H1 (cell line): ENCODE results near the gene PLXNA4. TPM values are rescaled to one million over a fixed set of nuclear protein-coding genes. Genes with fewer than 3 reads are reported as not detected.

Experiments used
- CTCF ChIA-PET: fragments of 300-600 bp; sonication (Branson Sonifier 250); formaldehyde crosslinking; loops from one replicate; lab custom pipeline; 2021; ENCODE audit not compliant: partially characterized antibody; lab: Charles Lee
- POLR2A ChIA-PET: fragments of 300-600 bp; sonication (Branson Sonifier 250); formaldehyde crosslinking; loops from one replicate; lab custom pipeline; 2021; ENCODE audit warnings: inconsistent platforms; ENCODE audit not compliant: partially characterized antibody; lab: Charles Lee
- DNase-seq, 2 experiments: peaks; one replicate each; pipeline versions ENCODE4 v3.0.0 to v3.0.0-alpha.2; 2010 to 2022; ENCODE audit warnings: low spot score in 2 of 2, low read depth in 1 of 2, mixed read lengths in 1 of 2
- FAIRE-seq: peaks from 2 replicates; lab custom pipeline; 2011; peaks lifted over from hg19 to GRCh38; lab: Jason Lieb, UNC
- H2AFZ ChIP-seq: 2 replicates; pipeline ENCODE4 v1.8.1; 2012; ENCODE audit warnings: low read length, inconsistent platforms
- H2AK5ac ChIP-seq: 2 replicates; pipeline ENCODE4 v1.6.1; 2013; ENCODE audit warnings: low read depth, low read length
- H2BK120ac ChIP-seq: replicated peaks from 2 replicates; pipeline ENCODE3; 2013; ENCODE audit warnings: low read depth, low read length, inconsistent platforms
- H2BK12ac ChIP-seq: 2 replicates; pipeline ENCODE4 v1.6.1; 2013; ENCODE audit warnings: low read depth, low read length
- H2BK15ac ChIP-seq: 2 replicates; pipeline ENCODE4 v1.6.1; 2013; ENCODE audit warnings: low read length
- H2BK20ac ChIP-seq: 2 replicates; pipeline ENCODE4 v1.6.1; 2013; ENCODE audit warnings: low read length
- H2BK5ac ChIP-seq: 2 replicates; pipeline ENCODE4 v1.6.1; 2013; ENCODE audit warnings: low read depth, low read length
- H3K14ac ChIP-seq: 2 replicates; pipeline ENCODE4 v1.6.1; 2013; ENCODE audit warnings: inconsistent platforms; ENCODE audit not compliant: insufficient read length
- H3K18ac ChIP-seq: 2 replicates; pipeline ENCODE4 v1.6.1; 2013; ENCODE audit warnings: low read length; ENCODE audit errors: extremely low read depth
- H3K23ac ChIP-seq: 2 replicates; pipeline ENCODE4 v1.6.1; 2013; ENCODE audit warnings: inconsistent platforms; ENCODE audit not compliant: insufficient read length
- H3K23me2 ChIP-seq: 2 replicates; pipeline ENCODE4 v1.6.1; 2013; ENCODE audit warnings: low read depth, low read length
- H3K27ac ChIP-seq: 2 replicates; pipeline ENCODE4 v1.6.1; 2011; ENCODE audit warnings: low read depth, low read length, inconsistent platforms
- H3K27me3 ChIP-seq, 4 experiments: replicated peaks in 1 of 4; 1 replicate in 1 of 4; 2 replicates in 3 of 4; pipeline versions ENCODE4 v1.6.1 to v1.8.1; 2011 to 2013; ENCODE audit warnings: low read length in 3 of 4, mild to moderate bottlenecking in 3 of 4, inconsistent platforms in 2 of 4, mixed read lengths in 2 of 4, moderate library complexity in 1 of 4; ENCODE audit not compliant: control insufficient read depth in 3 of 4, insufficient read depth in 3 of 4; ENCODE audit errors: extremely low read depth in 1 of 4
- H3K36me3 ChIP-seq, 4 experiments: 2 replicates each; pipeline versions ENCODE4 v1.6.1 to v1.8.1; 2011 to 2013; ENCODE audit warnings: mild to moderate bottlenecking in 4 of 4, low read length in 3 of 4, moderate library complexity in 2 of 4, control low read depth in 1 of 4, inconsistent platforms in 1 of 4; ENCODE audit not compliant: insufficient read depth in 4 of 4, control insufficient read depth in 2 of 4
- H3K4ac ChIP-seq: replicated peaks from 2 replicates; pipeline ENCODE3; 2013; ENCODE audit warnings: low read length, low read depth, mixed read lengths, inconsistent platforms; ENCODE audit not compliant: insufficient read length
- H3K4me1 ChIP-seq, 4 experiments: replicated peaks in 1 of 4; 1 replicate in 1 of 4; 2 replicates in 3 of 4; pipeline versions ENCODE4 v1.6.1 to v1.8.1; 2011 to 2013; ENCODE audit warnings: low read length in 3 of 4, inconsistent platforms in 2 of 4, mixed read lengths in 1 of 4; ENCODE audit not compliant: insufficient read depth in 4 of 4, control insufficient read depth in 3 of 4
- H3K4me2 ChIP-seq, 2 experiments: 2 replicates each; pipeline versions ENCODE4 v1.6.1 to v1.8.1; 2011 to 2013; ENCODE audit warnings: low read depth in 2 of 2, low read length in 2 of 2, control low read depth in 1 of 2, inconsistent platforms in 1 of 2, mild to moderate bottlenecking in 1 of 2; ENCODE audit not compliant: insufficient read depth in 1 of 2
- H3K4me3 ChIP-seq, 4 experiments: fragments of 200-600, 300-600 bp in 1 of 4; sonication (generic), shearing (Covaris generic), sonication (Bioruptor Twin) in 1 of 4; 2 replicates each; pipeline versions ENCODE4 v1.5.1 to v1.8.1; 2011 to 2016; ENCODE audit warnings: low read length in 4 of 4, low read depth in 3 of 4, control low read depth in 2 of 4, inconsistent platforms in 2 of 4, mild to moderate bottlenecking in 2 of 4, mixed read lengths in 1 of 4, moderate library complexity in 1 of 4; ENCODE audit not compliant: insufficient read depth in 2 of 4; ENCODE audit errors: extremely low read depth in 1 of 4
- H3K56ac ChIP-seq: replicated peaks from 2 replicates; pipeline ENCODE3; 2013; ENCODE audit warnings: low read depth, mild to moderate bottlenecking, mixed read lengths, low read length, inconsistent platforms; ENCODE audit not compliant: insufficient read length
- H3K79me1 ChIP-seq: 2 replicates; pipeline ENCODE4 v1.6.1; 2013; ENCODE audit warnings: low read depth, low read length, control low read depth
- H3K79me2 ChIP-seq, 2 experiments: 2 replicates each; pipeline versions ENCODE4 v1.6.1 to v1.8.1; 2012 to 2013; ENCODE audit warnings: low read length in 2 of 2, mild to moderate bottlenecking in 2 of 2, inconsistent platforms in 1 of 2; ENCODE audit not compliant: insufficient read depth in 2 of 2, control insufficient read depth in 1 of 2
- H3K9ac ChIP-seq, 4 experiments: replicated peaks in 1 of 4; 1 replicate in 1 of 4; 2 replicates in 3 of 4; pipeline versions ENCODE4 v1.6.1 to v1.8.1; 2011 to 2013; ENCODE audit warnings: low read depth in 3 of 4, low read length in 3 of 4, control low read depth in 2 of 4, mild to moderate bottlenecking in 2 of 4, moderate library complexity in 2 of 4, inconsistent platforms in 1 of 4; ENCODE audit errors: extremely low read depth in 1 of 4
- H3K9me3 ChIP-seq, 2 experiments: 2 replicates each; pipeline versions ENCODE4 v1.6.1 to v1.8.1; 2012 to 2013; ENCODE audit warnings: mild to moderate bottlenecking in 2 of 2, moderate library complexity in 2 of 2, control low read depth in 1 of 2, inconsistent platforms in 1 of 2, low read depth in 1 of 2, low read length in 1 of 2, mixed read lengths in 1 of 2; ENCODE audit not compliant: insufficient read depth in 2 of 2
- H4K20me1 ChIP-seq, 2 experiments: replicated peaks in 1 of 2; 2 replicates each; pipeline versions ENCODE3 to v1.8.1; 2011 to 2013; ENCODE audit warnings: inconsistent platforms in 2 of 2, low read length in 2 of 2, mild to moderate bottlenecking in 1 of 2; ENCODE audit not compliant: insufficient read depth in 2 of 2, control insufficient read depth in 1 of 2
- H4K5ac ChIP-seq: 2 replicates; pipeline ENCODE4 v1.6.1; 2013; ENCODE audit warnings: low read length, low read depth, mixed read lengths, inconsistent platforms; ENCODE audit not compliant: insufficient read length
- H4K8ac ChIP-seq: 2 replicates; pipeline ENCODE4 v1.8.0; 2013; ENCODE audit warnings: mild to moderate bottlenecking, moderate library complexity, low read length, inconsistent platforms; ENCODE audit not compliant: insufficient read depth; ENCODE audit errors: extremely low read depth
- H4K91ac ChIP-seq: replicated peaks from 2 replicates; pipeline ENCODE3; 2013; ENCODE audit warnings: low read length, mixed read lengths, inconsistent platforms; ENCODE audit not compliant: insufficient read length
- CEBPB ChIP-seq: IDR thresholded peaks from 2 replicates; pipeline ENCODE4 v1.6.1; 2012; ENCODE audit warnings: low read depth, low read length
- KDM4A ChIP-seq: IDR thresholded peaks from one replicate; pipeline ENCODE4 v1.7.1; 2012; ENCODE audit warnings: low read depth, mild to moderate bottlenecking, moderate library complexity, low read length, inconsistent platforms; ENCODE audit not compliant: severe bottlenecking
- MAX ChIP-seq: IDR thresholded peaks from 2 replicates; pipeline ENCODE4 v1.6.1; 2012; ENCODE audit warnings: inconsistent platforms
- RAD21 ChIP-seq, 2 experiments: IDR thresholded peaks in 1 of 2; conservative IDR thresholded peaks in 1 of 2; 2 replicates each; pipeline ENCODE4 v1.6.1; 2011; ENCODE audit warnings: low read depth in 2 of 2, low read length in 2 of 2, improper control_type of control experiment in 1 of 2, inconsistent platforms in 1 of 2, mild to moderate bottlenecking in 1 of 2, moderate library complexity in 1 of 2
- TCF12 ChIP-seq: IDR thresholded peaks from 2 replicates; pipeline ENCODE4 v1.6.1; 2011; ENCODE audit warnings: low read depth, mild to moderate bottlenecking, low read length
- WGBS, 2 experiments: shearing (Covaris generic) in 1 of 2; methylation state at CpG; one replicate each; pipeline versions ENCODE4 v1.1.6 to v1.1.7; 2013 to 2015; ENCODE audit warnings: low lambda C conversion rate in 2 of 2, mixed read lengths in 2 of 2, inconsistent platforms in 1 of 2, low coverage in 1 of 2, missing lambda C conversion rate in 1 of 2; ENCODE audit not compliant: insufficient replicate concordance in 2 of 2, insufficient coverage in 1 of 2, insufficient read length in 1 of 2; ENCODE audit errors: extremely low coverage in 1 of 2, missing lambda C conversion rate in 1 of 2; 5-methylcytosine and 5-hydroxymethylcytosine counted together
- polyA plus RNA-seq, 7 experiments: library from polyadenylated mRNA; depleted of rRNA in 3 of 7; stranded (reverse) in 5 of 7; unstranded in 2 of 7; fragments of >200 nt in 5 of 7; fragments of 200-250 nt in 2 of 7; gene quantifications; 1 replicate in 5 of 7; 2 replicates in 1 of 7; 4 replicates in 1 of 7; pipeline versions ENCODE4 v1.2.1 to v1.2.3, GENCODE V29; 2011 to 2013; ENCODE audit warnings: missing spikeins in 2 of 7, mixed read lengths in 2 of 7
- total RNA-seq: library from RNA; stranded (reverse); fragmentation: NEBNext Ultra II Directional; extraction: Animal tissue kit (Norgen Biotek cat#: 25700); gene quantifications from 2 replicates; pipeline ENCODE4 v1.2.1, GENCODE V29; 2021

The PLXNA4 gene
- total and polyA plus RNA-seq, 2 of the 8 experiments (the other 6 are each of a cell fraction or from before 2014, with no cell fraction given), result 0.76 to 0.79 TPM

GRCh38 chr7:132203021-132203420 lies 373.2 kb downstream of the PLXNA4 start:
- Histone ChIP-seq H3K4me1 (peaks cover 0 to 9% (median 2%) of the 10 kb centered on the region in 4 experiments; a peak in 2 of 7 replicates), H2BK15ac (peak overlapping the region; percentile 53; the same call in 1 of the 2 replicates), H3K36me3 (no peaks in the 10 kb centered on the region), H3K23ac (no peak overlapping the region), H2BK20ac (no peak overlapping the region), H3K27ac (no peak overlapping the region), H3K4ac (no peak overlapping the region), H3K27me3 (no peaks in the 10 kb centered on the region), H4K20me1 (no peaks in the 10 kb centered on the region), H2BK120ac (no peak overlapping the region), H2BK12ac (0 out of 2 replicates have a peak overlapping the region, but pooled peaks have one; percentile 29), H4K91ac (no peak overlapping the region), H3K4me2 (no peak overlapping the region), H4K8ac (no peak overlapping the region), H3K23me2 (no peaks in the 10 kb centered on the region), H3K79me1 (no peaks in the 10 kb centered on the region), H3K14ac (no peak overlapping the region), H3K79me2 (no peaks in the 10 kb centered on the region), H4K5ac (no peak overlapping the region), H3K18ac (no peak overlapping the region), H2BK5ac (no peak overlapping the region), H3K56ac (no peak overlapping the region), H3K4me3 (no peak overlapping the region), H2AFZ (no peak overlapping the region), H2AK5ac (no peak overlapping the region; the same call in 1 of the 2 replicates), H3K9ac (no peak overlapping the region), H3K9me3 (no peaks in the 10 kb centered on the region)
- DNase-seq (no peak), FAIRE-seq (no peak)
- POLR2A ChIA-PET, result interaction anchor here (1.8 to 2.3 kb wide), 2 partner anchors 11 to 14 kb away, joined by 6 to 8 read pairs; no protein-coding TSS in a partner anchor
- CTCF ChIA-PET, result interaction anchor here (0.9 to 3.1 kb wide), 9 partner anchors 9 to 271 kb away, joined by 3 to 13 read pairs (median 3); no protein-coding TSS in a partner anchor
- TF ChIP-seq TCF12 (no peak), MAX (no peak), CEBPB (no peak), KDM4A (no peak), RAD21 (IDR thresholded peaks at IDR 0.05 in 1 of 2, conservative IDR thresholded peaks at IDR 0.05 in 1 of 2; ENCODE audit: low read depth in 2 of 2, low read length in 2 of 2) (peak in 1 of 2 experiments; percentile 7; a peak in 1 of 4 replicates)
- WGBS, 2 experiments, result 86% methylated on average over 4 of the region's 7 CpGs; no CpG with 5 or more reads in 1 of the 2 experiments
